Measurements from ENCODE around the gene SYNPO2.
"Not testable (repeated sequence)": the region's sequence is repeated elsewhere in the genome, so short reads cannot be mapped to it uniquely, and the experiment has no call there.

SYNPO2 gene

DNA sequence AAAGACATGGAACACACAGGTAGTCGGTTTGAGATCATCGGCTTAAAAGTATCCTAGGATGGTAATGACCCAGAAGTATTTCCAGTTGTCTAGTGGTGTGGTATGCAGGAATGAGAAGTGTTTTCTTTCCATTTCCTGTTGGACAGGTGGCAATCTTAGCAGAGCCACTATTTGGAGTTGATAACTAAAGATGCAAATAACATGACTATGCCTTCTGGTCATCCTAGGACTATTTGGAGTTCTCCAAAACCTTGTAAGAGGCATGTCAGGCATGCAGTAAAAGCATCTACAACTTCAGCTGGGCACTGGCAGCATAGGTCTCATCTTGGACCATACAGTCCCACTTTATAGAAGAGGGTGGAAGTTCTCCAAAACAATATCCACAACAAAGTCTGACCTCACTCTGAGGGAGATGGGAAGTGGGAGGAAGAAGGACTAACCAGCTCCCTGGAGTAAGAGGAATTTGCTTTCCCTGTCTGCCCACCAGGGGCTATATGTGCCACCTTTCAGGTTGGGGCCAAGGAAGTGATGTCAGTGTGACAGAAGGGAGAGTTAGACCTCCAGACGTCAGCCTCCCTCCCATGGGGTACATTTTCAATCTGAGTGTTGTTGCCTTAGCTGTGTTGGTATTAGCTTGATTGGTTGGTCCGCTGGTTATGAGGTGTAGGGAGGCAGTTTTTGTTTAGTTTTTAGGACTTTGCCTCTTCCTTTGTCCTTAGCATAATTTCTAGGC, 145.8 kb downstream of the SYNPO2 start:
- DNase-seq, result no peak

DNA sequence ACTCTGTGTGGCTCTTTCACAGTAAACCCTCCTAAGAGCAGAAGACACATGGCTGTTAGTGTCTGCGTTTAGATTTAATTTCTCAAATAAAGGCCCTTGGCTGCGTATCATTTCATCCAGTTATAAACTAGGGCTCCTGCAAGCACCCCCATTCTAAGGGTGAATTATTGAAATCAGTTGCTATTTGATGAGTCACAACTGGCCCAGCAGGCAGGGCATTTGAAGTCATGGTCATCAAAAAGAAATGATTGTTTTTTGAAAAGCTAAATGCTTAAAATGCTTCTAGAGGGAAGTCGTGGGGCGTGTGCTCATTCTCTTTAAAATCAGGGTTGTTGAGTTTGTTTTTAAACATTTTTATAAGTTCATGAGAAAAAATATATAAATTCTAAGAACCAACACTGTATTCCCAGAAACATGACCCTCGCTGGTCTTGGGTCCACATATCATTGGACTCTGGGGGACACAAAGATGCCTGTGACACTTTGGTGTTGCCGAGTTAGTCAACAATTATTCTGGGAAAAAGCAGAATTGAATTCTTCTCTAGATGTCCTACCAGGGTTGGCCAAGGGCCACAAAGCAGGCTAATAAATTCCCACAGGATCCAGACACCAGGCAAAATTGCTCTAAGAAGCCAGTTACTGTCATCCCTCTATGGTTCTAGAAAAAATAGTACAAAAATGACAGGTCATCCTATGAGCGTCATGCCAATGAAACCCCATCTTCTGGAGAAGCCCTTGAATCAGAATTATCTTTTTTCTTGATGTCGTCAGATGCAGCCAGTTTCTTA, 147.5 kb downstream of the SYNPO2 start:
- no peak for DNase-seq

DNA sequence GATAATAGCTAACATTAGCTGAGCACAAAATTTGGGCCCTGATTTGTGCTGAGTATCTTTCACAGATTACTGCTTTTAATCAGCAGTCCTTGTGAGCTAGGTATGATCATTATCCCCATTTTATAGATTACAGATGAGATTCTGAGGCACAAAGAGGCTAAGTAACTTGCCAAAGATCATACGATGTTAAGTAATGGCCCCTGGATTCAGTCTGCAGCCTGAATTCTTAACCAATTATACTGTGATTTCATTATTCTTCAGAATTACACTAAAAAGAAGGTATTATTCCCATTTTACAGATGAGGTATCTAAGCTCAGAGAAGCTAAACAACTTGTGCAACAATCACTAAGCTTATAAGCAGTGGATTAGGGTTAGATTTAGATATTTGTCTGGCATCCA, 149.1 kb downstream of the SYNPO2 start:
- no peak for DNase-seq

DNA sequence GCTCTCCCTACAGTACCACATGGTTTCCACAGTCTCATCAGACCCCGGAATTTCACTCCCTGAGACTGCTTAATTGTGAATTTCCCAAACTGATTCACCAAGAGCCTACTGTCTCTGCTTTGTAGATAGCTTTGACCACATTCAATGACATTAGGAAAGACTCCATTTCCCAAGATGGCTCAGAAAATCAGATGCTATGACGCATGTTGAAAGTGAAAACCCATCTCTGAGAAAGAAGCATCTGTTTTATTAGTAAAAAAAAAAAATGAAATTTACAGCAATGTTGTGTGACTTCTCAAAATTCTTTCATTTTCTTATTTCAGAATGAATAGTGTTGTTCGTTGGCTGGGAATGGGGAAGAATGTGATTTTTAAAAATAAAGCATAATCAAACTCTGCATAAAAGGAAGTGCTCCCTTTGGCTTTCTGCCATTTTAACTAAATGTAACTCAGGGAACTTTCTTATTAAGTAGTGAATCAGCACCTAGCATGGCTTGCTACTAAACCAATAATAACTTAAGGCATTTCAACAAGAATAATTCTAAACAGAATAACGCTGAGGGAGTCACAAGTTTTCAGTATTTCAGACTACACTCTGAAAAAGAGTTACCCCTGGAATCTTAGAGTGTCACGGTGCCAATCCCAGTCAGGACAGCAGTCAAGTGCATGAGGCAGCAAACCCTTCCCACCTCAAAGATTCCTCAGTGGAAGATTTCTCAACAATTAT, 149.6 kb downstream of the SYNPO2 start:
- no peak for DNase-seq

DNA sequence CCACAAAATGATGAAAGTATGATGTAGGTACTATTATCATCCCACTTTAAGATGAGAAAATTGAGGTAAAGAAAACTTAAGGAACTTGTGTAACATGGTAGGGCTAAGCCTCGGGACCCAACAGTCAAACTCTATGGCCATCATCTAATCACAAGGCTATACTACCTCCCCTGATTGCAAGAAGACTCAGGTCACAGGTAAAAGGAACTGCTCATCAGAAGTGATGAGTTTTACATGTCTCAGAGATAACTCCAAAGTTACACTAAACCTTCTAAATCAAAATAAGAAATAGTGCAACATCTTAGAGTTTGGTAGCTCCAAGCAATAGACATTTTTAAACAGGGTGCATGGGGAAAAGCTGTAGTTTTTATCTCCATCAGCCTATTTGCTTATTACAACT, 150.5 kb downstream of the SYNPO2 start:
- DNase-seq, result no peak

DNA sequence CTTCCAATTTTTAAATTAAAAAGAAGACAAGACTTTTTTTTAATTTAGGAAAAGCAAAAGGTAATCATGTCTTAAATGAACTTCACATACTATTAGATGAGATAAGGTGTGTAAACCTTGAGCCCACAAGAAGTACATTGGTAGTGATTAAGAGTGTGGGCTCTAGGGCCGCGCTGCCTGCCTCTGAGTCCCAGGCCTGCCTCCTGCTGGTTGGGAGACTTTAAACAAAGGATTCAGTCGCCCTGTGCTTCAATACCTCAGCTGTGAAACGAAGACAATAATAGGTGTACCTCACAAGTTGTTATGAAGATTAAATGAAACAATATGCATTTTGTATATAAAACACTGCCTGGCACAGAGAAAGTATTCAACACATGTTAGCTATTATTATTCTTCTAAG, 151.1 kb downstream of the SYNPO2 start:
- DNase-seq, result no peak

DNA sequence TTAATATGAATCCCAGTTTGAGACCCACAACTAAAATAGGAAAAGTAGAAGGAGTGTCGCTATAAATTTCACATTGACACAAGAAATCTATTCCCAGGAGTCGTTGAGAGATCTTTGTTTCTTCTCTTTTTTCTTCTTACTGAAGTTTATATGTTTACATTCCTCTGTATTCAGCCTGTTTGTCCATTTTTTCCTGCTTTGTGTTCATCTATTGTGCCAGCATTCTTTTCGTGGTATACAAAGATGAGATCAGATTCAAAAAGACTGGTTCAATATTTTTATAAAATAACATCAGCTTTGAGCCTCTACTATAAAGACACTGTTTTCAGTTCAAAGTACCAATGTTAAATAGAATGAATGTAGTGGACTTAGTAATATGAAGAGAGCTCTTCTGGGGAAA, 151.6 kb downstream of the SYNPO2 start:
- DNase-seq, result no peak

DNA sequence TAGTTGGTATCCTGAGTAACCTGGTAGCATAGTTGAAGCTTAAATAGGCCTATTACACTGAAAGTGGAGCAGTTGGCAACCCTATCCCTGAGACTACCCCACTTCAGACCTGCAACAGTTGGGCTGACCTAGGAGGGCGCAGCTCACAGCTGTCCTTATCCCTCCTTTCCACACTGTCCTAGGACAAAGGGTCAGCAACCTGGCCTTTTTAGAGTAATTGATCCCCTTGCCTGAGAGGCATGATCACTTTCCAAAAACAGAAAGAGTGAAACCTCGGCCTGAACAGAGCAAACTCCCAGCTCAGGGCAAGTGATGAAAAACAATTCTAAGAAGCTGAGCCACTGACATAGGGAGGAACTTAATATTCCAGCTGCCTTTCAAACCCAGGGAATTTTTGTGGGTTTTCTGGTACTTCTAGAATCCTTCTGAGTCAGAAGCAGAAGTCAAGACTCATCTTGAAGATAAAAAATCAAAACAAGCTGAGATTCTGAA, 152.1 kb downstream of the SYNPO2 start:
- no peak for DNase-seq

DNA sequence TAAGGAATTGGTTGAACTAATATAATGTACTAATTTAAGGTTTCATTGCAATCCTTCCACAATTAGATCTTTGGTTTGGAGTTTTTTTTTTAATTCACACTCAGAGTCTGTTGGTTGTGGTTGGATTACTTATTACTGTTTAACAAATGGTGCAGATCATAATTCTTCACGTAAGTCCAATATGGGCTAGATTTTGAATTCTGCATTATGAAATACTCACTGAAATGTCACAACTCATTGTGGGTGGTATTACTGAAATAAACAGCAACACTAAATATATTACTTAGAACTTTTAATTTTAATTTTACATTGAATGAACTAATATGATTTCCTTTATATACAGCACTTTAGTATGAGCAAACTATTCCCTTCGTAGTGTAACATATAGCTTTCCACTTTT, 152.7 kb downstream of the SYNPO2 start:
- DNase-seq, result no peak

DNA sequence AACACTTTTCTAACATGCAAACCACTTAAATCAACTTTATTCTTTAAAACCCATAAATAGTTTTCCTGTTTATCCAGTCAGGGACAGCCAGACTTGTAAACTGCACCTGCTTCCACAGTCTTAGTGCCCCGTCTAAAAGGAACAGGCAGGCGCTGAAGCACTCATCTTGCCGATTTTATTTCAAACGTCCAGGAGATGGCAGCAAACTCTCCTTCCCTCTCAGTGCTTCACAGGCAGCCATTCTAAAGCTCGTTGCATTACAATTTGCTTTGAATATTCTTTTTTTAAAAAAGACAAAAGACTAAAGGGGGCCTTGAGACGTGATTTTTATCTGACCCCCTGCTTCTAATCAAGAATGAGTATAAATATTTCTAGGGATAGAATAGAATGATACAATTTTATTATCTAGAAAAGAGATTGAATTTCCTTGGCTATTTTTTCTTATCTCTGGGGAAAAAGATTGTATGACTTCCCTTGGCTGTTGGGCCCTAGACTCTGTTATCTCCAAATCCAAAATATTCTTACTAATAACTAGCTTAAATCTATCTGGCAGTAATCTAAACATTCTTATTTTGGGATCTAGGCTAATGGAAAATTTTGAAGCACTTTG, 153.4 kb downstream of the SYNPO2 start:
- DNase-seq, result peak; percentile 50

DNA sequence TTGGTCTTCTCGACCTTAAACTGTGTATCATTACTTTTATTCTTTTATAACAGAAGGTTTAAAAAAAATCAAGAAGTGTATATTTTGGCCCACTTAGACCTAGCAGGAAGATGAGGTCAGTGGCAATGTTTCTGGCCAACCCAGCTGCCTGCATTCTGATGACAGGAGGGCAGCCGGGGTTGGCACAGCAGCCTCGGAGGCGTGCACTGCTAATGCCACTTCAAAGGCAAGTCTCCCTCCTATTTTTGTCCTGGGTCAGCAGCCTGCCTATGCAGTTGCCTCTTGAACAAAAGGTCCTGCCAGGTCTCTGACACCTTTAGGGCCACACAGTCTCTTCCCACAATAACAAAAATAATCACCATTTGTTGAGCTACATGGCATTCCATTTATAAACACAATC, 157.6 kb downstream of the SYNPO2 start:
- DNase-seq, result no peak

DNA sequence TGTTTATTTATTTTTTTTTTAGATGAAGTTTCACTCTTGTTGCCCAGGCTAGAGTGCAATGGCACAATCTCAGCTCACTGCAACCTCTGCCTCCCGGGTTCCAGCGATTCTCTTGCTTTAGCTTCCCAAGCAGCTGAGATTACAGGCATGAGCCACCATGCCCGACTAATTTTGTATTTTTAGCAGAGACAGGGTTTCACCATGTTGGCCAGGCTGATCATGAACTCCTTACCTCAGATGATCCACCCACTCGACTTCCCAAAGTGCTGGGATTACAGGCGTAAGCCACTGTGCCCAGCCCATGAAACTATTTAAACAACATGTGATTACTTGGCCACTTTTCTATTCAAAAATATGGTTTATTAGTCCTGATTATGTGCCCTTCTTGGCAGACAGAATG, 158.4 kb downstream of the SYNPO2 start:
- DNase-seq, result not testable (repeated sequence)

DNA sequence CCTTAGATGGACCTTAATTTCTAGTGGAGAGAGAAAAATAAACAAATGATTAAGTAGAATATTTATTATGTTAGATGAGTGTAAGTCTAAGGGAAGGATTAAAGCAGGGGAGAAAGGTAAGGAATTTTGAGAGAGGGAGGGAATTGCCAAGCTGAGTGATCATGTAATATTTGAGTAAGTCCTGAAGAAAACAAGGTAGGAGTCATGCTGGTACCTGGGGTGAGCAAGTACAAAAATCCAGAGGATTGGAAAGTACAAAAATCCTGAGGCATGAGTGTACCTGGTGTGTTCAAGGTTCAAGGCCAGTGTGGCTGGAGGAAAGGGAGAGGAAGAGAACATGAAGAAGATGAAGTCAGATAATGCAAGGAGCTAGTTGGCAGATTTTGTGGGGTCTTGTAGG, 159.8 kb downstream of the SYNPO2 start:
- no peak for DNase-seq

DNA sequence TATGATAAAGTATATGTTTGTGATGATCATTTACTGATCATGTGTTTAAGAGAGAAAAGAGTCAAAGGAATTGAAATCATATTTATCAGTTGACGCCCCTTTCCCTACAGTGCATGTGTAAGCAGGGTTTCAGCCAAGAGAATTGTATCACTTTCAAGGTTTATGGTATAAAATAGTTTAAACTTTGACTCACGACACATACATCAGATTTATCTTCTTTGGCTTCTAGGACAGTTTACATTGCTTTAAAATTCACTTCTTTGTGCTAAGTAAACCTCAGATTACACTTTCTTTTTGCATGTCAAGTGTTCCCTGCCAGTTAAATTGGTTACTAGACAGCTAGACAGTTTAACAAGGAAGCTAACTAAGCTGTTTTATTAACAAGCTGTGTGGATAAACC, 160.7 kb downstream of the SYNPO2 start:
- no peak for DNase-seq

DNA sequence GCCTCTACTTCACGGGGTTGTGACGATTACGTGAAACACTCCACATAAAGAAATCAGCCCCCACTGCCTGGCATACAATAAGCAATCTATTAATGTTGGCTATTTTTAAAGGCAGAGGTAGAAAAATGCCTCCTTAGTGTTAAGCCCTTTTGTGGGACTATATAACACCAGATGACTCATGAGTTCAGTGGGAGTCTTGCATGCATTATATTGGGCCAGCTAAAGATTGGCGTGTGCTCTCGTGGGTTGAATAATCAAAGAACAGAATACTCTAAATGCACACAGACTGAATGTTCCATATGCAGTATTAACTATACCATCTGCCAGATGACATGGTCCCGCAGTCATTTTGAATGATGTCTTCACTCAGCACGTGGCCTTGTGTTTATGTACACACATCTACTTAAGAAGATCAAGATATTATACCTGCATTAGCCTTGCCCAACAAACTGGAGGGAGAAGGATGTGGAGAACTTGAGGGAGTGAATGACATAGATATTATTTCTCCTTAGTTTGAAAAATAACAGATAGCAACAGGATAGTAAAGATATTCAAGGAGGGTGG, 162.0 kb downstream of the SYNPO2 start:
- DNase-seq, result no peak

DNA sequence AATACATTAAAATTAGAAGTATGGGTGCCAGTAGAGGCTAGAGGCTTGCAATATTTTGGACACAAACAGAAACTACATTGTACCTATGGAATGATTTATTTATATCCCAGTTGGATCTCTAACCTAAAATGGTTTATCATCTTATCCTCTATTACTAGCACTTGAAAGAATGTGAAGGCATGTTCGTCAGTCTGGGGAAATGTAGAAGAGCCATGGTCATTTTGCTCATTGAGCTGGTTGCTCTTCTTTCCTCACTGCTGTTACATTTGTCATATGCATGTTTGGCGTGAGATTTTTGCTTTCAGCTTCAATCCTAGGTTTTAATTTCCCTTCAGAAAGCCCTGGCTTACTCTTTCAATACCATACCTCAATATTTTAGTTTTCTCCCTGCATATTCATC, 164.6 kb downstream of the SYNPO2 start:
- no peak for DNase-seq

DNA sequence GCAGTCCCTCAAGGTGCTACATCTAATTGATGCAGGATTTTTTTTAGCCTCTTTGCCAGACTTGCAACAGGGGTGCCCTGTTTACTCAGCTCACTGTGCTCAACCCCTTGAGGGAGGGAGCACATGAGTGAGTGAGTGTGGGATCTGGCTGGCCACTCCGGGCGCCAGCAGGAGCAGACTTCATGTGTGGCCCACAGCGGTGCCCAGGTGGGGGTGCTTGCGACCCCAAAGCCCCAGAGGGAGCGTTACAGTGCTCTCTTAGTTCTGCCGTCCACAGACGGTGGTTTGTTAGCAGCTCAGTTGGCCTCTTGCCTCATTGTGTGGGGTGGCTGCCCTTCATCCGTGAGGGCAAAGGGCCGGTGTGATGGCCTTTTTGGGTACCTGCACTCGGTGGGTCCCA, 165.3 kb downstream of the SYNPO2 start:
- DNase-seq, result no peak

DNA sequence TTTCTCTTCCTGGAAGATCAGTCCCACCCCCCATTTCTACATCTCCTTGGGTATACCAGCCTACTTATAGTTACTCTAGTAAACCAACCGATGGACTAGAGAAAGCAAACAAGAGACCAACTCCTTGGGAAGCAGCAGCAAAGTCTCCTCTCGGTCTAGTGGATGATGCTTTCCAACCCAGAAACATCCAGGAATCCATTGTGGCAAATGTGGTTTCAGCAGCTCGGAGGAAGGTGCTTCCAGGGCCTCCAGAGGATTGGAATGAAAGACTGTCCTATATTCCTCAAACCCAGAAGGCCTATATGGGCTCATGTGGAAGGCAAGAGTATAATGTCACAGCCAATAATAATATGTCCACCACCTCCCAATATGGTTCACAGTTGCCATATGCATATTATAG, 168.8 kb downstream of the SYNPO2 start:
- DNase-seq, result no peak

DNA sequence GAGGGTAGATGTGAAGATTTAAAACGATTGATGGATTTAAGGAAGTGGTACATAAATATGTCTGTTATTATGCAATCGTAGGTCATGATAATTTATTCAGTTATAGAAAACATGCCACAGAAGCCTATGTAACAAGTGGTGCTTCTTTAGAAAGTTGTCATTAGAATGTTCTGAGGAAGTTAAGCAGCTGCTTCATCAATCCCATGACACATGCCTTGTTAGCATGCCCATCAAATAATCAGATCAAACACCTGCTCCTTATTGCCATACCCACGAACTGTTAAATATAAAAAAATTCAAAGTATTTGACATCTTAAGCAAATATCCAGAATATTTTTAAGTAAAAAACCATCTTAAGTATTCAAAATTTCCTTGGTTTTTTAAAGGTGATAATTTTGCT, 170.6 kb downstream of the SYNPO2 start:
- DNase-seq, result no peak

DNA sequence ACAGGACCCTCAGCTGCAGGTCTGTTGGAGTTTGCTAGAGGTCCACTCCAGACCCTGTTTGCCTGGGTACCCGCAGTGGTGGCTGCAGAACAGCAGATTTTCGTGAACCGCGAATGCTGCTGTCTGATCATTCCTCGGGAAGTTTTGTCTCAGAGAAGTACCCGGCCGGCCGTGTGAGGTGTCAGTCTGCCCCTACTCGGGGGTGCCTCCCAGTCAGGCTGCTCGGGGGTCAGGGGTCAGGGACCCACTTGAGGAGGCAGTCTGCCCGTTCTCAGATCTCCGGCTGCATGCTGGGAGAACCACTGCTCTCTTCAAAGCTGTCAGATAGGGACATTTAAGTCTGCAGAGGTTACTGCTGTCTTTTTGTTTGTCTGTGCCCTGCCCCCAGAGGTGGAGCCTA, 178.5 kb downstream of the SYNPO2 start:
- DNase-seq, result not testable (repeated sequence)

DNA sequence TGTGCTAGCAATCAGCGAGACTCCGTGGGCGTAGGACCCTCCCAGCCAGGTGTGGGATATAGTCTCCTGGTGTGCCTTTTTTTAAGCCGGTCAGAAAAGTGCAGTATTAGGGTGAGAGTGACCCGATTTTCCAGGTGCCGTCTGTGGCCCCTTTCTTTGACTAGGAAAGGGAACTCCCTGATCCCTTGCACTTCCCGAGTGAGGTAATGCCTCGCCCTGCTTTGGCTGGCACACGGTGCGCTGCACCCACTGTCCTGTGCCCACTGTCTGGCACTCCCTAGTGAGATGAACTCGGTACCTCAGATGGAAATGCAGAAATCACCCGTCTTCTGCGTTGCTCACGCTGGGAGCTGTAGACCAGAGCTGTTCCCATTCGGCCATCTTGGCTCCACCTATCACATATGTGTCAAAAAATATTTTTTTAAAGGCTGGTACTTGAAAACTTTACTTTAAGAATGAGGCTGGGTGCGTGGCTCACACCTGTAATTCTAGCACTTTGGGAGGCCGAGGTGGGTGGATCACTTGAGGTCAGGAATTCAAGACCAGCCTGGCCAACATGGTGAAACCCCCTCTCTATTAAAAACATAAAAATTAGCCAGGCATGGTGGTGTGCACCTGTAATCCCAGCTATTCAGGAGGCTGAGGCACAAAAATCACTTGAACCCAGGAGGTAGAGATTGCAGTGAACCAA, 179.2 kb downstream of the SYNPO2 start:
- DNase-seq, result not testable (repeated sequence)

DNA sequence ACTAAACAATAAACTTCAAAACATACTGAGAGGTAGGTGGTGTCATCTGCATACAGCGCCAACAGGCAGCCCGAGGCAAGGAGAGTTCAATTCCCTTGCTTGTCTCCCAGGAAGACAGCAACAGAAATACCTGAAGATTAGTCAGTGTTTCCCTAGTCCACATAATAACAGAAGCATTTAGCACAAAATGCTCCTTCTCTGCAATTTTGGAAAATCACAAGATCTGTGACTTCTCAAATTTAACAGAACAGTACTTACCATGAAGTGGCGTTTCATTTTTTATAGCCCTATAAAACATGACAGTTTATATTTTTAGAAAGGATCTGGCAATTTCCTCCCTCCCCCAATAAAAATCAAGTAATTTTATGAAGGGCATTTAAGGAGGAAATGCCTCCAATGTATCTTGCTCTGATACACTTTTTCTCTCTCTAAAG, 179.9 kb downstream of the SYNPO2 start:
- no peak for DNase-seq
